HCT116 (cell line): Measurements from ENCODE around the gene TEX22. TPM values are rescaled to one million over a fixed set of nuclear protein-coding genes. Genes with fewer than 3 reads are reported as not detected.

Experiments used
- ATAC-seq: fragments of 200-7000 bp; cut with Tn5 transposase; 2 replicates; pipeline ENCODE4 v1.9.1; 2020; ENCODE audit warnings: mild to moderate bottlenecking, moderate library complexity
- BruUV-seq: library from RNA; stranded (reverse); fragments of 400-500 nt; replicated peaks from 2 replicates; lab custom pipeline; 2021; lab: Mats Ljungman, UMichigan
- CTCF ChIA-PET: fragments of 300-600 bp; sonication (Branson Sonifier 250); formaldehyde crosslinking; loops from one replicate; lab custom pipeline; 2021; ENCODE audit warnings: antibody characterized with exemption; lab: Charles Lee
- POLR2A ChIA-PET: fragments of 300-600, 350-600 bp; sonication (Branson Sonifier 250); formaldehyde crosslinking; loops from one replicate; lab custom pipeline; 2021; ENCODE audit warnings: antibody characterized with exemption; lab: Charles Lee
- RAD21 ChIA-PET, 2 experiments: fragments of 300-600 bp; sonication (Branson Sonifier 250); formaldehyde crosslinking; loops; one replicate each; lab custom pipeline; 2023; ENCODE audit warnings: low total read pairs in 2 of 2; ENCODE audit not compliant: uncharacterized antibody in 2 of 2, unreplicated experiment in 2 of 2, low non-redundant PET in 1 of 2; lab: Charles Lee
- DNase-seq: peaks from one replicate; pipeline ENCODE4 v3.0.0-alpha.2; 2010; ENCODE audit warnings: low read depth, low spot score
- H2AFZ ChIP-seq: fragments of 200-600 bp; shearing (Covaris generic), sonication (generic); 2 replicates; pipeline ENCODE4 v1.6.1; 2017; ENCODE audit warnings: low read depth, mixed run types, mixed read lengths, antibody characterized with exemption, low read length; ENCODE audit not compliant: poor library complexity, severe bottlenecking
- H3K27ac ChIP-seq: 2 replicates; pipeline ENCODE4 v1.5.1; 2012; ENCODE audit warnings: low read depth, low read length
- H3K27me3 ChIP-seq: fragments of 200-600 bp; sonication (generic); 2 replicates; pipeline ENCODE4 v1.6.1; 2016; ENCODE audit warnings: mixed run types, low read length, mixed read lengths; ENCODE audit not compliant: insufficient read depth
- H3K36me3 ChIP-seq, 2 experiments: fragments of 200-500 bp in 1 of 2; fragments of 200-600 bp in 1 of 2; sonication (Bioruptor generic) in 1 of 2; sonication (generic) in 1 of 2; 2 replicates each; pipeline versions ENCODE4 v1.5.1 to v1.6.1; 2014 to 2016; ENCODE audit warnings: low read length in 2 of 2, inconsistent platforms in 1 of 2, mixed read lengths in 1 of 2, mixed run types in 1 of 2; ENCODE audit not compliant: insufficient read depth in 2 of 2, control insufficient read depth in 1 of 2
- H3K4me1 ChIP-seq, 2 experiments: fragments of 200-600 bp in 1 of 2; sonication (generic) in 1 of 2; 2 replicates each; pipeline versions ENCODE4 v1.5.1 to v1.6.1; 2012 to 2017; ENCODE audit warnings: low read length in 2 of 2, inconsistent platforms in 1 of 2, mild to moderate bottlenecking in 1 of 2, mixed read lengths in 1 of 2, mixed run types in 1 of 2, moderate library complexity in 1 of 2; ENCODE audit not compliant: insufficient read depth in 2 of 2, control insufficient read depth in 1 of 2
- H3K4me2 ChIP-seq: fragments of 200-600 bp; sonication (generic); 2 replicates; pipeline ENCODE4 v1.6.1; 2017; ENCODE audit warnings: mixed run types, low read length, mixed read lengths
- H3K4me3 ChIP-seq, 2 experiments: fragments of 200-600 bp in 1 of 2; sonication (generic) in 1 of 2; replicated peaks in 1 of 2; 2 replicates each; pipeline ENCODE4 v1.5.1; 2011 to 2016; ENCODE audit warnings: low read length in 2 of 2, control low read depth in 1 of 2, low read depth in 1 of 2, mild to moderate bottlenecking in 1 of 2, mixed read lengths in 1 of 2, mixed run types in 1 of 2
- H3K79me2 ChIP-seq: fragments of 200-600 bp; sonication (generic); 2 replicates; pipeline ENCODE4 v1.6.1; 2017; ENCODE audit warnings: mild to moderate bottlenecking, mixed run types, low read length, moderate library complexity, mixed read lengths; ENCODE audit not compliant: insufficient read depth
- H3K9ac ChIP-seq: fragments of 200-600 bp; sonication (generic); 2 replicates; pipeline ENCODE4 v1.6.1; 2016; ENCODE audit warnings: low read length, mixed read lengths
- H3K9me2 ChIP-seq: fragments of 200-600 bp; sonication (generic), shearing (Covaris generic); 2 replicates; pipeline ENCODE4 v1.6.1; 2017; ENCODE audit warnings: mixed run types, mild to moderate bottlenecking, moderate library complexity; ENCODE audit not compliant: insufficient read depth
- H3K9me3 ChIP-seq, 2 experiments: fragments of 200-500 bp in 1 of 2; fragments of 200-600 bp in 1 of 2; sonication (Bioruptor generic) in 1 of 2; sonication (generic) in 1 of 2; 2 replicates each; pipeline ENCODE4 v1.6.1; 2014 to 2017; ENCODE audit warnings: low read length in 2 of 2, mixed read lengths in 2 of 2, inconsistent platforms in 1 of 2, low read depth in 1 of 2, mild to moderate bottlenecking in 1 of 2, mixed run types in 1 of 2, moderate library complexity in 1 of 2; ENCODE audit not compliant: control insufficient read depth in 1 of 2, insufficient read depth in 1 of 2
- H4K20me1 ChIP-seq: fragments of 200-600 bp; sonication (generic), shearing (Covaris generic); 2 replicates; pipeline ENCODE4 v1.6.1; 2017; ENCODE audit warnings: mixed run types, mild to moderate bottlenecking, moderate library complexity; ENCODE audit not compliant: insufficient read depth
- CBX3 ChIP-seq: IDR thresholded peaks from 2 replicates; pipeline ENCODE4 v1.6.1; 2012; ENCODE audit warnings: low read depth
- POLR2A ChIP-seq: IDR thresholded peaks from 2 replicates; pipeline ENCODE4 v1.7.0; 2011; ENCODE audit warnings: borderline replicate concordance; ENCODE audit not compliant: insufficient read depth, insufficient read length; ENCODE audit errors: extremely low read depth
- YY1 ChIP-seq: IDR thresholded peaks from 2 replicates; pipeline ENCODE4 v1.6.1; 2011; ENCODE audit warnings: low read length, low read depth, moderate library complexity, mild to moderate bottlenecking; ENCODE audit not compliant: insufficient replicate concordance; ENCODE audit errors: extremely low read depth
- ZBTB33 ChIP-seq: IDR thresholded peaks from 2 replicates; pipeline ENCODE4 v1.6.1; 2011; ENCODE audit warnings: mild to moderate bottlenecking, low read length, moderate library complexity; ENCODE audit not compliant: insufficient replicate concordance; ENCODE audit errors: extremely low read depth
- intact Hi-C: fragments of 100-400 bp; cut with micrococcal nuclease; formaldehyde crosslinking; loops from 2 replicates; pipeline ENCODE4 v1.10.0; 2022
- total RNA-seq: library from RNA; stranded (reverse); gene quantifications from one replicate; pipeline ENCODE4 v1.2.1, GENCODE V29; 2021; ENCODE audit not compliant: unreplicated experiment
- TF ChIP-seq, protein P1 (sequence below), 3 experiments: fragments of 200-600 bp in 1 of 3; sonication (generic) in 1 of 3; IDR thresholded peaks in 2 of 3; conservative IDR thresholded peaks in 1 of 3; 2 replicates each; pipeline ENCODE4 v1.5.1; 2012 to 2017; ENCODE audit warnings: low read depth in 2 of 3, low read length in 2 of 3, antibody characterized with exemption in 1 of 3, borderline replicate concordance in 1 of 3, control low read depth in 1 of 3, mild to moderate bottlenecking in 1 of 3, mixed read lengths in 1 of 3, mixed run types in 1 of 3, moderate library complexity in 1 of 3; ENCODE audit not compliant: insufficient read depth in 1 of 3

TEX22 gene
- total RNA-seq, 1 experiment from 2014 or later: 3.8 TPM

GRCh38 chr14:105442834-105443233, 44.5 kb downstream of the TEX22 start:
- H3K9ac ChIP-seq: no peak overlapping the region
- H3K27me3 ChIP-seq: no peaks in the 10 kb centered on the region
- no peaks in the 10 kb centered on the region for H4K20me1 ChIP-seq
- H3K79me2 ChIP-seq: peaks cover 35% of the 10 kb centered on the region
- H3K4me3 ChIP-seq: no peak overlapping the region
- H3K27ac ChIP-seq: no peak overlapping the region
- no peak overlapping the region for H3K4me2 ChIP-seq
- BruUV-seq: no TSS peak
- DNase-seq: no peak
- ATAC-seq: no peak
- CTCF ChIA-PET: no interaction called here
- no peak overlapping the region for H2AFZ ChIP-seq
- no peaks in the 10 kb centered on the region for H3K9me2 ChIP-seq
- RAD21 ChIA-PET: interaction anchor here in 1 of 2 experiments (0.6 kb wide), 1 partner anchor 53 kb away, joined by 3 read pairs; no protein-coding TSS in a partner anchor
- no peaks in the 10 kb centered on the region for H3K4me1 ChIP-seq
- no peaks in the 10 kb centered on the region for H3K9me3 ChIP-seq
- POLR2A ChIA-PET: no interaction called here
- peaks cover 6 to 7% of the 10 kb centered on the region in 2 experiments; a peak in 2 of 4 replicates for H3K36me3 ChIP-seq
- no peak for TF ChIP-seq POLR2A
- TF ChIP-seq CBX3: no peak
- TF ChIP-seq ZBTB33: no peak
- TF ChIP-seq, protein P1, sequence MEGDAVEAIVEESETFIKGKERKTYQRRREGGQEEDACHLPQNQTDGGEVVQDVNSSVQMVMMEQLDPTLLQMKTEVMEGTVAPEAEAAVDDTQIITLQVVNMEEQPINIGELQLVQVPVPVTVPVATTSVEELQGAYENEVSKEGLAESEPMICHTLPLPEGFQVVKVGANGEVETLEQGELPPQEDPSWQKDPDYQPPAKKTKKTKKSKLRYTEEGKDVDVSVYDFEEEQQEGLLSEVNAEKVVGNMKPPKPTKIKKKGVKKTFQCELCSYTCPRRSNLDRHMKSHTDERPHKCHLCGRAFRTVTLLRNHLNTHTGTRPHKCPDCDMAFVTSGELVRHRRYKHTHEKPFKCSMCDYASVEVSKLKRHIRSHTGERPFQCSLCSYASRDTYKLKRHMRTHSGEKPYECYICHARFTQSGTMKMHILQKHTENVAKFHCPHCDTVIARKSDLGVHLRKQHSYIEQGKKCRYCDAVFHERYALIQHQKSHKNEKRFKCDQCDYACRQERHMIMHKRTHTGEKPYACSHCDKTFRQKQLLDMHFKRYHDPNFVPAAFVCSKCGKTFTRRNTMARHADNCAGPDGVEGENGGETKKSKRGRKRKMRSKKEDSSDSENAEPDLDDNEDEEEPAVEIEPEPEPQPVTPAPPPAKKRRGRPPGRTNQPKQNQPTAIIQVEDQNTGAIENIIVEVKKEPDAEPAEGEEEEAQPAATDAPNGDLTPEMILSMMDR (IDR thresholded peaks at IDR 0.05 in 2 of 3, conservative IDR thresholded peaks at IDR 0.05 in 1 of 3; ENCODE audit: borderline replicate concordance in 1 of 3, insufficient read depth in 1 of 3, low read depth in 2 of 3, low read length in 2 of 3): no peak
- TF ChIP-seq YY1: no peak
- intact Hi-C loops: no loop called here
